Activated naive CD4-positive, alpha-beta T cell (primary cell): ENCODE measurements around the gene MYO1D.

Source experiments
- DNase-seq, 4 experiments: peaks; one replicate each; lab custom pipeline; 2025; lab: John Stamatoyannopoulos, UW

The MYO1D gene

DNA sequence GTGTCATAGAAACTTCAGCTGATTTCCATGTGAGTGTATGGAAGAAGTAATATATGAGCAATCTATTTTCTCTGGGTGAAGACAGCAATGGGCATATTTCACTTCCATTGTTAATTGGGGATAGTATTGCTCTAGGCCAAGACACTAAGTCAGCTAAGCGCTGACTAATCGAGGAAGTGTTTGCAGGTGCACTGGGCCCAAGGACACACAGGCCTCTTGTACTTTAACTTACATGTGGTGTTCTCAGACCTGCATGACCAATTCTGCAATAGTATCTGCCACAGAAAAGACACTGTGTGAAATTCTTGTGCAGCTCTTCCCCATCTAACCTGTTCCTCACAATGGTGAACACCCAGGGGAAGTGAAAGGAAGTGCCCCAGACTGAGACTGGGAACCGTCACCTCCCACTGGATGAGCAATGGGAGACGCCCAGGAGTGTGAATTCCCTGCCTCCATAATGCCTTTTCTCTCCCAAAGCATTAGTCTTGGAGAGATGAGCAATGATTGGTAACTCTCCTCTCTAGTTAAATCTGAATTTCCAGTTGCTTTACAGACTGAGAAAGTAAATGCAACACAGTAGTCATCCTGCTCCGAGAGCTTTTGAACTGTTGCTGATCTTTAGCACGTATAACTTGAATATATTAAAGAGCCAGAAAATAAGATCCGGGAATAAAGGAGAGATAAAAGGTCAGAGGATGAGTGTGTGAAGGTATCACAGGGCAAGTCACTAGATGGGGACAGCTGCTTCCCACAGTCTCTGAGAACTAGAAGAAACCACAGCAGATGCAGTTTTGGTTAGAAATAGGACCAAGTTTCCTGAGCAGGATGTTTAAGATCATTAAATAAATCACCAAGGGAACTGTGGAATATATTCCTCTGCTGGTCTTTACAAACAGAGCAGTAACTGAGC, 307.5 kb downstream of the MYO1D start:
- DNase-seq: no peak

DNA sequence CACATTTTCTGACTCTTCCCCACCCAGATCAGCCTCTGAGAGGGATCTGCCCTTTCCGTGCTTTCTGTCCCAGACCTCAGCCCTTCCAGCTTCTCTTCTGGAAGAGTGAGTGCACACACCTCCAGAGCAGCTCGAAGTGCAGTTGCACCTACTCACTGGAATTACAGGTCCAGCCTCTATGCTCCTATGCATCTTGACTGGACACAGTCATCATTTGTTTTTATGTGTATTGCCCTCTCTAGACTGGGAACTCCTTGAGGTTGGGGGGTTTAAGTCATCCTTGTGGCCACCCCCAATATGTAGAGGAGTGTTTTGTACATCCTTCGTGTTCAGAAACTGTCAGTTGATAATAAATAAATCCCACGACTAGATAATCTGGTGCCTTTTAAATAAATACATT, 308.2 kb downstream of the MYO1D start:
- no peak for DNase-seq

DNA sequence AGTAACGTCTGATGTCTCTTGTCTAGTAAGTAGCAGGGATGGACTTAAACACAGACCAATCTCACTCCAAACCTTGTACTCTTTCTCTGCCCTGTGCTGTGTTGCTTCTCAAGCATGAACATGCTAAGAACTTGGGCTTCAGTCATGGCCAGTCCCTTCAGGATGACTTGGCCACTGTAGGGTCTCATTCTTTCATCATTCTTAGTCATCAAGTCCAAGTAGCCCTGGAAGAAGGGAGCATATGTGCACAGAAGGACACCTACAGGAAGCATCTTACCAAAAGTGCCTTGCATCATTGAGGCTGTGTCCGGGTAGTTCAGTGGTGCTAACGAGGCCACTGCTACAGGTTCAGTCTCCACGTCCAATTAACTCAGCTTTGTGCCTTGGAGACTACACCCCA, 309.4 kb downstream of the MYO1D start:
- no peak for DNase-seq

DNA sequence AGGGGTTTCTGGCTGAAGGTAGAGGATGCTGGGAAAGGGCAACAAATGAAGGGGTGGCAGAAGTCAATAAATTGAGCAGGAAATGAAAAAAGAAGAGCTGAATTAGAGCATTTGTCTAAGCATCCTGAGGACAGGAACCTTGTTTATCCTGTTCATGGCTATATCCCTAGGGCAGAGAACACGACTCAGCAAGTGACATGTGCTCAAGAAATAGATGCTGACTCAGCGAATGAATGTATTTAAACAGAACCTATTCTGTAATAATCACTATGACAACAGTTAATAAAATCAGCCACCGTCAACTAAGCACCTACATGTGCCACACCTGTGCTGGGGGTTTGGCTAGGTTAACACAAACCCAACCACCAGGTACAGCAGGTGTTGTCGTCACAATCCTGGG, 309.8 kb downstream of the MYO1D start:
- DNase-seq: no peak

DNA sequence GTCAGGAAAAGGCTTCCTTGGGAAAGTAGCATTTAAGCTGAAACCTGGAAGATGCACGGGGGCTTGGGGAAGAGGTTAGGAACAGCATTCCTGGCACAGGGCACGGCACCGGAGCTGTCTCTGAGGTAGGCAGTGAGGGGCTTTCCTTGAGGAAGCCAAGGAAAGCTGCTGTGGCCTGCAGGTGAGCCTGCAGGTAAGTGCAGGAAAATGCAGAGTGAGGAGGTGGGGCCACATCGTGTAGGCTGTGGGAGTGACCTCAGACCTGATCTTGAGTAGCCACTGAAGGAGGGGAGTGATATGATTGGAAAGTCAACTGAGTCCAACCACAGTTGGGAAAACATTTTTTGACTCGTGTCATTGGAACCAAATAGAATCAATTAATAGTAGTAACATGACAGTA, 310.6 kb downstream of the MYO1D start:
- DNase-seq: no peak

DNA sequence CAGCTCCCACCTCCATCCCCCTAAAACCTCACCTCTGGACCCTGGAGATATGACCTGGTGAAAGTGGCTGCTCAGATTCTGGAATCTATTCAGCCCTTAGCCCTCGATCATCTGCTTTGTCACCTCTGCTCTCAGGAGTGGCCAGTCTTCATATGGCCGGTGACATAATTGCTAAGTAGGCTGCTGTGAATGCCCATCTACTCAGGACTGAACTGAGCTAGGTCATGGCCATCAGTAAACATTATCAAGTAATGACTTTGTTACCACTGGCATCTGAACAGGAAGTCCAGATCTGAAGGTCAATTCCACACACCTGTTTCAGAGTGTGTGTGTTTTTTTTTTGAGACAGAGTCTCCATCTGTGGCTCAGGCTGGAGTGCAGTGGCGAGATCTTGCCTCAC, 311.5 kb downstream of the MYO1D start:
- DNase-seq: no peak

DNA sequence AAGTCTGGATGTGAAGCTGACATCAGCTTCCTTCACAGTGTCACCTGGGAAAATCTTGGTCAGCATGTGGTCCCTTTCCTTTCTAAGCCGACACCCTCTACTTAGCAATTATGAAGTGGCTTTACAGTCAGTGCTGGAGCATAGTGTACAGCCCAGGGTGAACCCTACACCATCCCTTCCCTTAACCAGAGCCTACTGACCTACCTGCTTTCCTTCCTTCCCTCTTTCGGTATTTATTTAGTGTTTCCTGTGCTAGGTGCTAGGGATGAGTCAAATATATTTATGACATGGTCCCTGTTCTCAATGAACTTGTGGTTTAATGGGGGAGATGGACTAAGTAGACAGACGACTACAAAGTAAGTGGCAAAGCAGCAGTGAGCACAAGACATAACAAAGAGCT, 312.6 kb downstream of the MYO1D start:
- DNase-seq: no peak

DNA sequence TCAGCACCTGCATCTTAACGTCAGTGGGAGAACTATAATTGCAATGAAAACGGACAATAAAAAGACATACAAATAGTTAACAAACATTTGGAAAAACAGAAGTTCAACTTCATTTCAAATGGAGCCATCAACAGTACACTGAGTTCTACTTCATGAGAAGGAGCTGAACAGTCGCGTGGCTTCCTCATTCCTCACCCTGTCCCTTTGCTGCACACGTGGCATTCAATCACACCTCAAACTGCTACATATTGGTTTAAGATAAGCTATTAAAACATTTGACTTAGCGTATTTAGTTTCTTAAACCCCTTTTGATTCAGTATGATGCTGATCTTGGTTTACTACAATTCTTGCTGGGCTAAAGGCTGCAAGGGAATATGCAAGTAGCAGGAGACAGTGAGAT, 313.3 kb downstream of the MYO1D start:
- DNase-seq: no peak

DNA sequence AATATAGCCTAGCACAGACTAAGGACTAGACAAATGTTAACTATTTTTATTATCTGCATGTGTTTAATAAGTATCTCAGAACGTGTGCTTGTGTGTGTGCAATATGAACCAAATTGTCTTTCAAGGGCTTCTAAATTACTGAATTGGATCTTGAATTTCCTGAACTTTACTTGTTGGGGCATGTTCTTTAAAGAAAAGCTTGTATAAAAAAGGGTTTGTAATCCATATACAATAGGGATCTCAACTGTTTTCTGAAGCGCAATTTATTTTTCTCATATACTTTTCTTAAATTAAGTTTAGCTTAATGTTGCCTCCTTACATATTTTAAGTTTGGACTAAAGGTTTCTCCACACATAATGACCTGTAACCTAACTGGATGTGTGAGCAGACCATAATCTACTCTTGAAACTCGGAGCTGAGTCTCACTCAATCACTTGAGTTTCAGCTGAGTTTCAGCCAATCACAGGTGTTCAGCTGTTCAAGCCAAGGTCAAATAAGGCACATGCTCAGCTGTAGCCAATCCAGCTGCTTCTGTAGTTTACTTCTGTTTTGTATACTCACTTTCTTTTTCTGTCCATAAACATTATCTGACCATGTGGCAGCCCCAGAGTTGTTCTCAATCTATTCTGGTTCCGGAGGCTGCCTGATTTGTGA, 317.8 kb downstream of the MYO1D start:
- DNase-seq: no peak

DNA sequence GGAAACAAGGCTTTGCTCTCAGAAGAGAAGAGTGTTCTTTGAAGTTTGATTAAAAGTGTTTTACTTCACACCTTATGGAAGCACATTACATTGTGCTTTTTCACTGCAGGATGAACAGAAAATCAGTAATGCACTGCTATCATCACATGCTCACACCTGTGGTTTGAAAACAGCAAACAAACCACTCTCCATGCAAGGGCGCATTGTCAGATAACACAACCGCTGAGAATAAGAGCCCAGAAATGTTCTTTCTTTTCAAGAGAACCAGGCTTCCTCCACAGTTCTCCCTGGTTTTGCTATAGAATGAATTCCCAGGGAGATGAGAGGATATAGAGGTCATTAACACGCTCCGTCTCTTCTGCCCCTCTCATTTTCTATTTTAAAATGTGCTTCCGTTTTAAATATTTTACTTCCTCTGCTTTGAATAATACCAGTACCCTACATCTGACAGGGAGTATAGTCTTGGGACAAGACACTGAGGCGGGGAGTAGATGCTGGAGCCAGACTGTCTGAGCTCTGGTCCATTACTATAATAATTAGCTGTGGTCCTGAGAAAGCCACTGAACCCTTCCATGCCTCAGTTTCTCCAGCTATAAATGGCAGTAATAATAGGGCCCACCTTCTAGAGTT, 318.5 kb downstream of the MYO1D start:
- no peak for DNase-seq

DNA sequence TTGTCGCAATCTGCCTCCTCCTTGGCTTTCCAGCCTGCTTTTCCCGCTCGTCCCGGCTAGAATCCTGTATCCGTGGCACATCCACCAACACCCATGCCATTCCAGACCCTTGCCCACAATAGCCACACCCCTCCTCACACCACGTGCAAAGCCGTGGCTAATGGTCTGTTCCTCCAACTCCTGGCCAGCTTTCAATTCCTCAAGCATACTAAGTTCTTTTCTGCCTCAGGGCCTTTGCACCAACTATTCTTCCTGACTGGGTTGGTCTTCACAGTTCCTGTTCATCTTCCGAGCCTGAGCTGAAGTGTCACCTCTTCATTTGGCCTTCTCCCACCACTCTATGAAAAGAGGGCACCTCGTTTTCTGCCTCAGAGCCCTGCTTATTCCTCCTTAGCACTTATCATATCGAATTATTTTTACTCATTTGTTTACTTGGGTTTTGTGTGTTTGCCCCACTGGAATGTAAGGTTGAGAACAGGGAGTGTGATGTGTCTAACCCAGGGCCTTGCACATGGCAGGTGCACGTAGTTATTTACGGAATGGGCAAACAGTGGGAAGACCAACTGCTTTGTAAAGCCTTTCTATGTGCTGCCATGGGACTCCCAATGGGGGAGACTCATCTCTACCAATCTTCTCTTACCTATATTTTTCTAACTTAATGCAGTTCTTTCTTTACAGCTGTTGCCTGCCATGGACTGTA, 321.2 kb downstream of the MYO1D start:
- DNase-seq: no peak

DNA sequence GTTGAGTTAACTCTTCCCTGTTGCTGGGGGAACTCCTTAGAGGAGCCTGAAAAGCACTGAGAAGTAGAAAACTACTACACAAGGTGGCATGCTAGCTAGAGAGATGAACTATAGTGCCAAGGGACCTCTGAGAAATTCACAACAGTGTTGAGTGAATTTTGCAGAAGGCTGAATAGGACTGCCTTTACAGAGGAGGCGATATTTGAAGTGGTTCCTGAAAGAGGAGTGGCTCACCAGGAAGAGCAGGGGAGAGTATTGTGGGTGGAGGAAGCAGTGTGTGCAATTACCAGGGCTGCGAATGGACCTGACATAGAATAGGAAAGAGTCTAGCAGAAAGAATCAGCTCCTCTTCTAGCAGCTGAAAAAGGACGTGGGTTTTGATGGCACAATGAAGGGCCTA, 323.8 kb downstream of the MYO1D start:
- DNase-seq: no peak

DNA sequence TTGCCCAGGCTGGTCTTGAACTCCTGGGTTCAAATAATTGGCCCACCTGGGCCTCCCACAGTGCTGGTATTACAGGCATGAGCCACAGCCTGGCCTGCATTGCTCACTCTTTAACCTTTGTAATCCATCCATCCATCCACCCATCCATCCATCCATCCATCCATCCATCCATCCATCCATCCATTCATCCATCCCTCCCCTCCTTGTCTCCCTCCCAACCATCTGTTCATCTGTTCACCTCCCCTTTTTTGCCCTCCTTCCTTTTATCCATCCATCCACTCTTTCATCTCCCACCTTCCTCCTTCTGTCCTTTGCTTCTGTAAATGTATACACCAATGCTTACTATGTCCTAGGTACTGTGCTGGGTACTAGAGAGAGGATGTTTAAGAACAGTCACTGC, 324.6 kb downstream of the MYO1D start:
- DNase-seq: no peak

DNA sequence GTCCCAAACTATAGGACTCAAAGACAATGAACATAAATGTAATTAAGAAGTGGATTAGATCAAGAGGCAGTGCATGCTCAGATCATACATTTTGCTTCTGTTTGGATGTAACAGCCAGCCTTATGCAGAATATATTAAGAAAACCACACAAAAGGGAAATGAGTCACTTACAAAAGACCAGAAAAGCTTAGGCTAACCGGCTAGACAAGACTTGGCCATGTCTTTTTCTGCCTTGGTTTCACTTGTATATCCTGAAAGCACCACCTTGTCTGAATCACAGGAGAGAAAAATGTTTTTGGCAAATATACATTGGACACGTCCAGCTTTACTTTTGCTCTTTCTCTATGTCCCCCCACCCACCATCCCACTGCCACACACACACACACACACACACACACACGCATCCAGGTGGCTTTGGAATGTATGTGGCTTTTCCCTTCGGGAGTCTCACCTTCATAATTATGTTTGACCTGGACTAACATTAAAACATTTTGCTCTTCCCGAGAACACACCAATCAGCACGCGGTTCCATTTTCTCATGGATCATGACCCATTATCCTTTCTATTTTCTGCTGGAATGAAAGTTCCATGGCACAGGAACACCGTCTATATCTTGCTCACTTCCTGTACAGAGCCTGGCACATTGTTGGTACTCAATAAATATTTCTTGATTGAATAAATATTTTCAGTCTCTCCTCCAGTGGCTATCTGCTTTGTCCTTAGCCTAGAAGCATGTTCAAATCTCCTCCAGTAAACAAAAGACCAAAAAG, 325.6 kb downstream of the MYO1D start:
- DNase-seq: no peak

DNA sequence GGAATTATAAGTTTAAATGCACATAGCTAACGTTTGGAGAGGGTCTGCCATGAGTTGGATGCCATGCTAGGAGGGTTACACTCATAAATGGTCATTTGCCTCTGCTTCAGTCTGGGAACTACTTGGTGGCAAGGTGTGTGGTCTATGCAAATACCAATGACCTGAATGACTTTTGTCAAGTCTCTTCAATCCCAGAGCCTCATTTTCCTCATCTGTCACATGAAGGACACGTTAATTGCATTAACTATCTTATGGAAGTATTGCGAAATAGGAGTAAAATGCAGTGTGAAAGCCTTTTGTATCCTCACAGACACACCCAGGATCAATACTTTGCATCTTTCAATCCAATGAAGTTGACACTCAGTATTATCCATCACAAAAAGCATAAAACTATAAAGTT, 327.4 kb downstream of the MYO1D start:
- no peak for DNase-seq

DNA sequence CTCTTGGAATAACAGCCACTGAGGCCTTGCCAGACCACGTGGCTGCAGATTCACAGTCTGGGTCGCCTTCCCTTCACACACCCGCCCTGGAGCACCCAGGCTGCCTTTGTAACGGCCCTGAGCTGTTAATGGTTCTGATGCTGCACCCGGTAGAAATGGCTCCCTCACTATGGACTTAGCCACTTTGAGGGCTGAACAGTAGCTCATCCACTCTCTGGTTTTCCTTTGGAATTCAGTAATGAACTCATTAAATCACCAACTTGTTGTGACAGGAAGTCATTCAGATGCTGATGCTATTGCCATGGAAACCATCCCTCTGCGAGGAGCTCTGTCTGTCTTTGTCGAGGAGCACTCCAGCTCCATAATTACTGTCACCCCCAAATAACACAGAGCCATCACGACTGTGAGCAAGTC, 330.9 kb downstream of the MYO1D start:
- no peak for DNase-seq

DNA sequence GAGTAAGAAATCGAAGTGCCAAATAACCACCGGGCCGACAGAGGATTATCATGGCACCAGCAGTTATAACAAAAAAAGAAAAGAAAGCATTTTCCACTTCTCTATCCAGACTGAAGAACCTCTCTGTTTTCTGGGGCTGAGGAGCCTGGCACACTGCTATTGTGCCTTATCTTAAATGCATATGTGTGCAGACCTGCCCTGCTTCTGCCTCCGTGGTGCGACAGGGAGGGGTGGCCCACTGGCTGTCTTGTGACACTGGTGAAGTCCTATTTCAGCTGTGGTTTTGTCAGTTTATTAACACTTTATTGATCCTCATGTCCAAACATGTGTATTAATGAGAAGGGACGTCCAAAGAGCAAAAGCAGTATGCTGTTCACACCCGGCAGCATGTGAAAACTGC, 334.7 kb downstream of the MYO1D start:
- DNase-seq: no peak

DNA sequence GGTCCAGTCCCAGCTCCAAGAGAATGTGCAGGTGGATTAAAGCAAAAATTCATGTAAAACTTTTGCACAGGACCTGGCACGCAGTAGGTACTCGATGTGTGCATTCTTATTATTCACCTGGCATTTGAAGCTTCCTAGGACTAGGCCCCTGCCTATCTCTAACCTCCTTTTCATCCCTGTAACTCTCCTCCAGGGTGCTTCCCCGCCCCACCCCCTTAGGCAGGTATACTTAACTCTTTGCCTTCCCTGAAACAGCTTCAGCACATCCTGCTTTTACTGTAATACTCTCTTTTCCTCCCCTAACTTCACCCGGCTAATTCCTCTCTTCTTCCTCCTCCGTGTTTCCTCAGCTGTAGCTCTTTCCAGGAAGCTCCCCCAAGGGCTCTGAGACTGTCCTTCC, 335.3 kb downstream of the MYO1D start:
- DNase-seq: no peak

DNA sequence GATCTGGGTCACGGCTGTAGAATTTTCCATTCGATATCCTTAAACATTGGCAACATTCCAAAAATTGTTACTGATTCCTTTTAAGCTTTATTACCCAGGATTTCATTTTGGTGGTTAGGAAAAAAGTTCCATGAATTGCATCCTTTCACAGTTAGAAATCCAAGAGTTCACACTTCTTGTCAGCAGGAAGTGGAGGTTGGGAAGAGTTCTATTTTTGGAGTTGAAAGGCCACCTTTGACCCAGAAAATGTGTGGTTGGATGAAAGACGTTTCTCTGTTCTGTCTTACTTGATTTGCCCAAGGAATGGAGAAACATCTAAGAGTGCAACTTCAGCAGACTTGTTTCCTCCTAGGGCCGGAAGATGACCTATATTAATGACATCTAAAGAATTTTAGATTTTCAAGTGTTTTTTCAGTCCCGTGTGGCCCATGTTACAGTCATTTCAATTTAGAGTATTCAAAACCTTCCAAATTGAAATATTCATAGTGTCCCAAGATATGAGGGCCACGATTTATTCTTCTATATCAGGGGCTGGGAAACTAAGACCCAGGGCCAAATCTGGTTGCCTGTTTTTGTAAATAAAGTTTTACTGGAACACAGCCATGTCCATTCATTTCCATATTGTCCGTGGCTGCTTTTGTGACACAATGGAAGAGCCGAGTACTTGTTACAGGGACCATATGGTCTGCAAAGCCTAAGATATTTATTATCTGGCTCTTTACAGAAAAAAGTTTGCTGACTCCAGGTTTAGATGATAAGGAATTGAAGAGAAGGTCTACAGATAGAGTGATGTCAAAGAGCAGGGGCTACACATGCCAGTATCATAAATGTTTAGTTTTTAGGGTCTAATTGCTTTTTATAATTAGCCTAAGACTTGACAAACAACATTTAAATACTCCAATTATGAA, 339.9 kb downstream of the MYO1D start:
- no peak for DNase-seq

DNA sequence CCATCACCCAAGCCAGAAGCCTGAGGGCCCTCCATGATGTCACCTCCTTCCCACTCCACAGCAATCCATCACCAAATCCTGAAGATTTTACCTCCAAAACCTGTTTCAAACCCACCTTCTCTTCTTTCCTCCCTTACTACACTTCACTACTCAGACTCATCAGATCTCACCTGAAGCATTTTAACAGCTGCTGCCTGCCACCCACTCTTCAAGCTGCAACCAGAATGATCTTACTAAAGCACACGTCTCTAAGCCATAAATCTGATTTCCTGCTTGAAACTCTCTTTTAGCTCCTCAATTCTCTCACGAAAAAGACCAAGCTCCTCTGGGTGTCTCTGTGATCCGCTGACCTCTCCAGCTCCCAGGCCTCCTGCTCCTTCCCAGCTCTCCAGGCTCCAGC, 343.6 kb downstream of the MYO1D start:
- DNase-seq: no peak

DNA sequence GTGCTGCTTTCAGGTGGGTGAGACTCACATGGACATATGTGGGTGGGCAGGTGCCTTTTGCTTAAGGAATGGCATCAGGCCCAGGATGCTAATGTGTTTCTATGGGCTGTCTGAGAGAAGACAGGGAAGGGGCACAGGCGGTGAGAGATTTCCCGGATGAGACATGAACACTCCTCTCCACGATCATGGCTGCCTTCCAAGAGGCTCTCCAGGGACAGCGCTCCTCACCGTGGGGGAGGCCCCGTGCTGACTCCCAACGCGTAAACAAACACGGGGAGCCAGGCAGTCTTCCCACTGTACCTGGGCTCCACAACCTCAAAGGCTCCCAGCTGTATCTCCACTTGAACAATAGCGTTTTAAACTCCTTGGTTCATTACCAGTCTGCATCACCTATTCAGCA, 347.3 kb downstream of the MYO1D start:
- DNase-seq: no peak
